ENCODE data around the gene ARL3.

ARL3 gene

GRCh38 chr10:102641880-102642735 is 72.1 kb downstream of the ARL3 start:
- peak; percentile 96 to 99 for DNase-seq (ENCODE audit: low read depth in 2 of 2)

GRCh38 chr10:102641402-102641801 is 72.8 kb downstream of the ARL3 start:
- no peak for DNase-seq (ENCODE audit: low read depth in 2 of 2)

GRCh38 chr10:102639537-102639936 is 74.7 kb downstream of the ARL3 start:
- no peak for DNase-seq (ENCODE audit: low read depth in 2 of 2)

GRCh38 chr10:102635377-102635776 is 78.8 kb downstream of the ARL3 start:
- DNase-seq (ENCODE audit: low read depth in 2 of 2), result no peak

GRCh38 chr10:102634686-102635085 is 79.5 kb downstream of the ARL3 start:
- DNase-seq (ENCODE audit: low read depth in 2 of 2), result no peak

DNA sequence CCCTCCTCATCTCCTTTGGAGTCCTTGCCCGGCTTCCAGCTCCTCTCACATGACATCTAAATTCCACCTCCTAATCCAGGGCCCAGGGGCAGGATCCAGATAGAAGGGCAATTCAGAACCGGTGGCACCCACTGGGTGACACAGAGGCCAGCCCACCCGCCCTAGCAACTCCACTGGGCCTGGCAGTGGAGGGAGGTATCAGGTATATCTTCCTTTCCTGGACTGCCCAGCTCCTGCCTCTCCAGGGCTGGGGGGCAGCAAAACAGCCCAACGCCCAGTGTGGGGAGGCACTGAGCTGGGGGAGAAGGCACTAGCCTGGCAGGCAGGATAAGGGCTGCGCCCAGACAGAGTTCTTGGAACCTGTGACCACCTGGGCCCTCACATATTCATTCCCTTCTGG is 80.3 kb downstream of the ARL3 start:
- no peak for DNase-seq (ENCODE audit: low read depth in 2 of 2)

- no peak for DNase-seq (ENCODE audit: low read depth in 2 of 2)
These were observed 80.9 kb downstream of the ARL3 start for GRCh38 chr10:102633287-102633686.

DNA sequence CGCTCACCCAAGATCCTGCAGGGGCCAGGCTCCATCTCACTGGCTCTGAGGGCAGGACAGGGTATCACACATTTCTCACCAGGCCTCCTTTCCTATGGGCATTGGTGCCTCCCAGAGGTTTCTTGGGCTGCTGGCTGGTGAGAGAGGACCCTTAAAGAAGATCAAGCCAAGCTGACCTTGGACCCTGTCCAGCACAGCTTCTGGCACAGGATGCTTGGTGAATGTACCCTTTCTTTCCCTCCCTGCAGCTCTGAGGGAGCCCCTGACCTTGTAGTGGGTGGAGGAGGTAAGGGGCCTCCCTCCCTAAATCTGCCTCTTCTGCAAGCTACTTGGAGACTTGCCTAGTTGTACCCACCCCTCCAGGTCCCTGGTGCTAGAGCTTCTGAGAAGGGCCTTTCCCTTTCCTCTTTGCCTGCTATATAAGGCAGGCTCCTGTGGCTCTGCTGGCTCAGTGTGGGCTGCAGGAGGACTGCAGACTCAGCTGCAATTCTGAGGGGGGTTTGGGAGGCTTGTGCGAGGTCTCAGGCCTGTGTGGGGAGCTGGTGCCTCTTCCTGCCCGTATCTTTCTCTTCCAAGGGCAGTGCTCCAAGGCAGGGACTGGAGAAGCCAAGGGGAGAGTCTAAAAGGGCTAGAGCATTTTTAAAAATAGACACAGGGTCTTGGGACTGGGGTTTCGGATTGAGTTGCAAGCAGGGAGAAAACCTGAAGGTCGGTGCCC is 81.6 kb downstream of the ARL3 start:
- DNase-seq (ENCODE audit: low read depth in 2 of 2), result no peak

GRCh38 chr10:102631525-102632393 is 82.4 kb downstream of the ARL3 start:
- no peak for DNase-seq (ENCODE audit: low read depth in 2 of 2)

- no peak for DNase-seq (ENCODE audit: low read depth in 2 of 2)
These were observed 83.5 kb downstream of the ARL3 start for GRCh38 chr10:102630663-102631062.

DNA sequence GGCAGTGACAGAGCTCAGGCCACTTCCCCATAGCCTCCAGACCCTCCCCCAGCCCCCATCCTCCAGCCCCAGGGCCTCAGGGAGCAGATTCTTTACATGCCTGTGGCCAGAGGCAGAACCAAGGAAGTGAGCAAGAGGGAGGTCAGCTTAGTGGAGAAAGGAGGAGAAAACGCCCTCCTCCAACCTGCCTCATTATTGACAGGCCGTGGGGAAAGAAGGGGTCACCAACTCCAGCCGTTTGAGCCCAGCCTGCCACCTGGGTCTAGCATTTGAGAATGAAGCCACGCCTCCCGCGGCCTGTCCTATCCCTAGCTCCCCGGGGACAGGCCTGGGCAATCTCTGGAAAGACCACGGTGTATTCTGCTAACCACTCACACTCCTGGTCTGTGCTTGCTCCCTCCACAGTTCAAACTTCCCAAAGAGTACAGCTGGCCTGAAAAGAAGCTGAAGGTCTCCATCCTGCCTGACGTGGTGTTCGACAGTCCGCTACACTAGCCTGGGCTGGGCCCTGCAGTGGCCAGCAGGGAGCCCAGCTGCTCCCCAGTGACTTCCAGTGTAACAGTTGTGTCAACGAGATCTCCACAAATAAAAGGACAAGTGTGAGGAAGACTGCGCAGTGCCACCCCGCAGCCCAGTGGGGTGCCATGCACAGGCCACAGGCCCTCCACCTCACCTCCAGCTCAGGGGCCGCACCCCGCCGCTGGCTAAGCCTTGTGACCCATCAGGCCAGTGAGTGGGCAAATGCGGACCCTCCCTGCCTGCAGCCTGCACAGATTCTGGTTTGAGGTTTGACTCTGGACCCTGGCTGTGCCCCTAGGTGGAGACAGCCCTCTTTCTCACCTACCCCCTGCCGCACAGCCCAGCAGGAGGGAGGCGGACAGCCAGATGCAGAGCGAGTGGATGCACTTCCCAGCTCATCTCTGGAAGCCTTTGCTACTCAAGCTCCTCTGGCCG is 84.3 kb downstream of the ARL3 start:
- no peak for DNase-seq (ENCODE audit: low read depth in 2 of 2)

- DNase-seq (ENCODE audit: low read depth in 2 of 2), result no peak
These were observed 85.7 kb downstream of the ARL3 start for GRCh38 chr10:102628451-102628911.

DNA sequence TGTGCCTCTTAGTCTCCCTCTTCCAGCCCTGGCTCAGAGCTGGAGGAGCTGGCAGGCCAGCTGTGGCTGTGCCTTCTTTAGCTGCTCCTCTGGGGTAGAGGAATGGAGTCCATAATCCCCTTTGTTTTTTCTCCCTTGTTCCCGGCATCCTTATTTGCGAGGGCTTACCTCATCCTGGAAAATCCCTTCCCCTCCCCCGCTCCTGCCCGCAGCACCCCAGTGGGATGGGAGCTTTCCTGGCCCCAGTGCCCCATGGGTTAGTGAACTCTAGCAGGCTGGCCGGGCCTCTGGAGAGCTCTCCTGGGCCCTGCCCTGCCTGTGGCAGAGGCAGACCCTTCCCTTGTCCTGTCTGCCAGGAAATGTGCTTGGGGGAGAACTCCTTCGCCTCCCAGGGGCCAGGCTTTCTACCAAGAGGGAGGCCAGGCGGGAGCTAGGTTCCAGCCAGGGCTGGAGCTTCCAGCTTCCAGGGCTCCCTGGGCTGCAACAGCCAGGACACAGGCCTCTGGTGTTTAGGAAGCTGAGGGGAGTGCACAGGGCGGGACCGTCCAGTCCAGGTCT is 86.4 kb downstream of the ARL3 start:
- DNase-seq (ENCODE audit: low read depth in 2 of 2), result no peak

- DNase-seq (ENCODE audit: low read depth in 2 of 2), result no peak
These were observed 86.9 kb downstream of the ARL3 start for GRCh38 chr10:102627291-102627735.

GRCh38 chr10:102626026-102626685 is 88.0 kb downstream of the ARL3 start:
- no peak for DNase-seq (ENCODE audit: low read depth in 2 of 2)

DNA sequence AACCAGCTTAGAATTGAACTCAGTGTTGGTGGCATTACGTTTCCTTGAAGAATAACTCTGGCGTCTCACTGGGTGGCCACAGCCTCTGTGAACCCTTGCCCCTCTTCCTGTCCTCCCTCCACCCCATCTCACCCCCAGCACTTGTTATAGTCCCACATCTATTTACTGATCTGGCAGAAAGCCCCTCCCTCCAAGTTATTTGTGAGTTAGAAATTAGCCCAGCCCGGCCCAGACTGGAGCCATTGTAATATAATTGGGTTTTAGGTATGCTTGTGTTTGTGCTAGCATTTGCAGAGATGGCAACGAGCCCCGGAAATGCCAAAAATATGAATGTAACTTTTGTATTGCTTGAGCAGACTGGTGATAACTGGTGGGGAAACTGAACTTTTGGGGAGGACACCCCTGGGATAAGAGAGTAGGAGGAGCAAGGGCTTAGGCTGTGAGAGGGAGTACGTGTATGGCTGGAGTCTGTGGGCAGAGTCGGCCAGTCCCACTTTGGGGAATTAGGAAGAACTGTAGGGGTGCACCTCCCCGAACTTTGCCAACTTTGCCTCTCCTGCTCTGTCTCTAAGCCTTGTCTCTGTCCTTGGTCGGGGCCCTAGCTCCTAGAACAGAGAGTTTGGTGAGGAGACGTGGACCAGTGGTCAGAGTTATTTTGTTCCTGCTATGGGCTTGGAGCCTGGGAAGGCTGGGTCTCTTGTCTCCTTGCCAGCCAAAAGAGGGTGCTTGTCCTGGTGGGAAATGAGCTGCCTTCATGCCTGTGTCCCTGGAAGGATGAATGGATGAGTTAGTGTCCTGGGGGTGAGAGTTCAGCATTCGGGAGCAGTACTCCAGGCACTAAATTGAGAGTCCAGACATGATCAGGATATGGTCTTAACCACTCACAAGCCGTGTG is 89.2 kb downstream of the ARL3 start:
- DNase-seq (ENCODE audit: low read depth in 2 of 2), result no peak

DNA sequence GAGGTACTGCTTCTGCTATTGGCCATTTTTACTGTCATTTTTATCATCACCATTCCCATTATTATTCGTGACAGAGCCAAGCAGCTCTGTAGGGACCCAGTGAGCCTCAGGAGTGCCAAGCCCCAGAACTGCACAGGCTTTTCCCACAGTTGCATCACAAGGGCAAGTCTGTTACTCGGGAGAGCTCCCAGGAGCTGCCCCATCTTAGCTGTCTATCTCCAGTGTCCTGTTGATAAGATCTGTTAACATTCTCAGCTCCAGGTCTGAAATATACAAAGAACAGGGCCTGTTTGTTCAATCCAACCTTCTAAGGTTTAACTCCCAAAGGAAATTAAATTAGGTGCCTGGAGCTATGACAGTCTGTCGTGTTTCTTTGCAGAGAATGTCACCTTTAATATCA is 90.1 kb downstream of the ARL3 start:
- DNase-seq (ENCODE audit: low read depth in 2 of 2), result no peak

All from stimulated activated CD4-positive, alpha-beta T cell treated with anti-CD3 and anti-CD28 coated beads, Interleukin-1b, Interleukin-23, amount 100 ng/mL, for 4 hours (primary cell).